ENCODE measurements around the gene GRAMD1B.

GRAMD1B gene

DNA sequence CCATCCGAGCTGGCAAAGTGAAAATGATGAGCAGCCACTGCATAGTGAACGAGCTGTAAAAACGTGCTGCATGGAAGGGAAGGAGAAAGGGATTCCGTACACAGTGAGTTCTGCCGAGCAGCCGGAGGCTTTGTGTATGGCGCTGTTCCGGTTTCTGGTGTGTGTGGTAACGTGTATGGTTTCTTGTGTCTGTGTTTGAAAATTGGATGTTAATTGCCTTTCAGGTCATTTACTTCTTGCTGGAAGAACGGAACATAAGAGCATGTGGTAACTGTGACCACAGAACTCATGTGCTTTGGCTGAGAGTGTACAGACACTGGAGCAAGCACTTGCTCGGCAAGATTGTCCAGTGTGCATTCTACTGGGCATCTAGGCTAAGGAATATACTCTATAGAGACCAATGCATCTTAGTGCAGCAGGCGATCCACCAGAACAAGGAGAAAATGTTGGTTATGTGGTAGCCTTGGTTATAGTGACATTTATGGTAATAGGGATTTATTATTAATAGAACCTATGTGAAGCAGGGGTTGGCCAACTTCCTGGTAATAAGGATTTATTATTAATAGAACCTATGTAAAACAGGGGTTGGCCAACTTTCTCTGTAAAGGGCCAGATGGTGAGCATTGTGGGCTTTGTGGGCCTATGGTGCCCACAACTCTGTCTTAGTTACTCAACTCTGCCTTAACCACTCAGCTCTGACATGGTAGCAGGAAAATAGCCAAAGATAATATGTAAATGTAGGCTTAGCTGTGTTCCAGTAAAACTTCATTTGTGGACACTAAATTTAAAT is 49.2 kb downstream of the GRAMD1B start:
- Histone ChIP-seq H3K4me2 (ENCODE audit: low read depth, low read length, poor library complexity, severe bottlenecking) (no peak overlapping the region), H3K4me3 (ENCODE audit: low read length, poor library complexity, severe bottlenecking) (no peak overlapping the region), H3F3A (ENCODE audit: low read depth) (no peaks in the 10 kb centered on the region), H3K36me3 (ENCODE audit: insufficient read depth, low read length) (peaks cover 36% of the 10 kb centered on the region; the same call in 1 of the 2 replicates), H4K20me1 (ENCODE audit: insufficient read depth, low read length, poor library complexity, severe bottlenecking) (no peaks in the 10 kb centered on the region), H3K9me2 (replicated peaks; ENCODE audit: low read depth, low read length) (no peaks in the 10 kb centered on the region), H3K9me3 (ENCODE audit: insufficient read depth, low read depth, low read length) (no peaks in the 10 kb centered on the region), H2AFZ (ENCODE audit: low read length) (no peak overlapping the region), H3K9ac (ENCODE audit: low read depth, low read length, poor library complexity, severe bottlenecking) (no peak overlapping the region), H3K79me2 (ENCODE audit: insufficient read depth, low read length) (peaks cover 13% of the 10 kb centered on the region; the same call in 1 of the 2 replicates), H3K27me3 (ENCODE audit: insufficient read depth, low read length, poor library complexity, severe bottlenecking) (no peaks in the 10 kb centered on the region), H3K4me1 (ENCODE audit: insufficient read depth, low read length, poor library complexity, severe bottlenecking) (no peaks in the 10 kb centered on the region)
- TF ChIP-seq, protein P1, sequence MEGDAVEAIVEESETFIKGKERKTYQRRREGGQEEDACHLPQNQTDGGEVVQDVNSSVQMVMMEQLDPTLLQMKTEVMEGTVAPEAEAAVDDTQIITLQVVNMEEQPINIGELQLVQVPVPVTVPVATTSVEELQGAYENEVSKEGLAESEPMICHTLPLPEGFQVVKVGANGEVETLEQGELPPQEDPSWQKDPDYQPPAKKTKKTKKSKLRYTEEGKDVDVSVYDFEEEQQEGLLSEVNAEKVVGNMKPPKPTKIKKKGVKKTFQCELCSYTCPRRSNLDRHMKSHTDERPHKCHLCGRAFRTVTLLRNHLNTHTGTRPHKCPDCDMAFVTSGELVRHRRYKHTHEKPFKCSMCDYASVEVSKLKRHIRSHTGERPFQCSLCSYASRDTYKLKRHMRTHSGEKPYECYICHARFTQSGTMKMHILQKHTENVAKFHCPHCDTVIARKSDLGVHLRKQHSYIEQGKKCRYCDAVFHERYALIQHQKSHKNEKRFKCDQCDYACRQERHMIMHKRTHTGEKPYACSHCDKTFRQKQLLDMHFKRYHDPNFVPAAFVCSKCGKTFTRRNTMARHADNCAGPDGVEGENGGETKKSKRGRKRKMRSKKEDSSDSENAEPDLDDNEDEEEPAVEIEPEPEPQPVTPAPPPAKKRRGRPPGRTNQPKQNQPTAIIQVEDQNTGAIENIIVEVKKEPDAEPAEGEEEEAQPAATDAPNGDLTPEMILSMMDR (conservative IDR thresholded peaks at IDR 0.05; ENCODE audit: low read length): no peak
- TF ChIP-seq EZH2phosphoT487 (IDR thresholded peaks at IDR 0.05; ENCODE audit: borderline replicate concordance): no peak

DNA sequence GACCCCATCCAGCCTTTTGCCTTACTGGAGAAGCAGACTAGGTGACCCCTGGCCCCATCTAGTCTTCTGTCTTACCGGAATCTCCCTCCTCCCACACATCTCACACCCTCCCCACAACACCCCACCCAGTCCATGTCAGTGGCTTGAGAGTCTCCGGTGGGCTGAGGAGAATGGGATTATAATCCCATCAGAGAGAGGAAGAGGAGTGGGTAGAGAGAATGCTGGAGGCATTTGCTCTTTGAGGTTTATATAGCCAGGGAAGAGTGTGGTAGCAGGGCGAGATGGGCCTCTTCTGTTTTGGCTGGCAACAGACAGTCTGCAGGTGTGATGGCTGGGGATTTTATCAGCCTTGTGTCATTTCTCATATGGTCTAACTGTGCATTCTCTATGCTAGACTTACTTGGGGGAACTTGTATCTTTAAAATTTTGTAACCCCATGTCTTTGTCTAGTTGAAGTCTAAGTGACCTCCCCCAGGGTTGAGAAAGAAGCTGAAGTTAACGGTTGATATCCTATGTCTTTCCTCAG is 50.3 kb downstream of the GRAMD1B start:
- Histone ChIP-seq H3K9me2 (replicated peaks; ENCODE audit: low read depth, low read length) (no peaks in the 10 kb centered on the region), H3K27me3 (ENCODE audit: insufficient read depth, low read length, poor library complexity, severe bottlenecking) (no peaks in the 10 kb centered on the region), H3K4me2 (ENCODE audit: low read depth, low read length, poor library complexity, severe bottlenecking) (no peak overlapping the region), H3K79me2 (ENCODE audit: insufficient read depth, low read length) (peaks cover 13% of the 10 kb centered on the region; the same call in 1 of the 2 replicates), H2AFZ (ENCODE audit: low read length) (no peak overlapping the region), H3K9ac (ENCODE audit: low read depth, low read length, poor library complexity, severe bottlenecking) (no peak overlapping the region), H3K36me3 (ENCODE audit: insufficient read depth, low read length) (peaks cover 46% of the 10 kb centered on the region; the same call in 1 of the 2 replicates), H3K4me1 (ENCODE audit: insufficient read depth, low read length, poor library complexity, severe bottlenecking) (no peaks in the 10 kb centered on the region), H4K20me1 (ENCODE audit: insufficient read depth, low read length, poor library complexity, severe bottlenecking) (no peaks in the 10 kb centered on the region), H3K9me3 (ENCODE audit: insufficient read depth, low read depth, low read length) (no peaks in the 10 kb centered on the region), H3F3A (ENCODE audit: low read depth) (no peaks in the 10 kb centered on the region), H3K4me3 (ENCODE audit: low read length, poor library complexity, severe bottlenecking) (no peak overlapping the region)
- TF ChIP-seq, protein P1 (conservative IDR thresholded peaks at IDR 0.05; ENCODE audit: low read length): no peak
- no peak for TF ChIP-seq EZH2phosphoT487 (IDR thresholded peaks at IDR 0.05; ENCODE audit: borderline replicate concordance)

DNA sequence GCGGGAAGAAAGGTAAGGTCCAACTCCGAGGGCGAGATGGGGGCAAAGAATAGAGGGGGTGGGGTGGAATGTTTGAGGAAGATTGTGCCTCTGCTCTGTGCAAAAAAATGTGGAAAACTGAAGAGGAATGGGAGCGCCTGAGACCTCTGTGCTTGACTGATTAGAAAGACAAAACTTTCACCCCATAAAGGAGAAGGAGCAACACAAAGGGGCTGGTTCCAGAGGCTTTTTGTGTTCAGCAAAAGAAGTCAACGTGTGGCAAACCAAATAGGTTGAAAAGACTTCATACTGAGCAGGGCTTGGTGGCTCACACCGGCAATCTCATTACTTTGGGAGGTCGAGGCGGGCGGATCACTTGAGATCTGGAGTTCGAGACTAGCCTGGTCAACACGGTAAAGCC is 50.8 kb downstream of the GRAMD1B start:
- Histone ChIP-seq H3F3A (ENCODE audit: low read depth) (no peaks in the 10 kb centered on the region), H2AFZ (ENCODE audit: low read length) (no peak overlapping the region), H3K27me3 (ENCODE audit: insufficient read depth, low read length, poor library complexity, severe bottlenecking) (no peaks in the 10 kb centered on the region), H3K9ac (ENCODE audit: low read depth, low read length, poor library complexity, severe bottlenecking) (no peak overlapping the region), H3K36me3 (ENCODE audit: insufficient read depth, low read length) (peaks cover 49% of the 10 kb centered on the region; the same call in 1 of the 2 replicates), H3K79me2 (ENCODE audit: insufficient read depth, low read length) (peaks cover 13% of the 10 kb centered on the region; the same call in 1 of the 2 replicates), H3K9me3 (ENCODE audit: insufficient read depth, low read depth, low read length) (no peaks in the 10 kb centered on the region), H3K4me2 (ENCODE audit: low read depth, low read length, poor library complexity, severe bottlenecking) (no peak overlapping the region), H4K20me1 (ENCODE audit: insufficient read depth, low read length, poor library complexity, severe bottlenecking) (no peaks in the 10 kb centered on the region), H3K9me2 (replicated peaks; ENCODE audit: low read depth, low read length) (no peaks in the 10 kb centered on the region), H3K4me1 (ENCODE audit: insufficient read depth, low read length, poor library complexity, severe bottlenecking) (no peaks in the 10 kb centered on the region), H3K4me3 (ENCODE audit: low read length, poor library complexity, severe bottlenecking) (no peak overlapping the region)
- no peak for TF ChIP-seq EZH2phosphoT487 (IDR thresholded peaks at IDR 0.05; ENCODE audit: borderline replicate concordance)
- TF ChIP-seq, protein P1 (conservative IDR thresholded peaks at IDR 0.05; ENCODE audit: low read length): no peak

All from Loucy (cell line).